A673 (cell line): ENCODE measurements around the gene MS4A4A. TPM values are rescaled to one million over a fixed set of nuclear protein-coding genes. Genes with fewer than 3 reads are reported as not detected.

Experiments
- BruUV-seq: library from RNA; stranded (reverse); fragments of 400-500 nt; replicated peaks from 2 replicates; lab custom pipeline; 2021; lab: Mats Ljungman, UMichigan
- CTCF ChIA-PET: fragments of 300-600 bp; sonication (Branson Sonifier 250); formaldehyde crosslinking; loops from one replicate; lab custom pipeline; 2022; ENCODE audit warnings: antibody characterized with exemption; lab: Charles Lee
- POLR2A ChIA-PET: fragments of 300-600 bp; sonication (Branson Sonifier 250); formaldehyde crosslinking; loops from one replicate; lab custom pipeline; 2022; ENCODE audit warnings: antibody characterized with exemption; ENCODE audit not compliant: low non-redundant PET; lab: Charles Lee
- DNase-seq: peaks from one replicate; pipeline ENCODE4 v3.0.0-alpha.2; 2015; ENCODE audit warnings: low spot score
- H3K27ac ChIP-seq: fragments of 200-600 bp; sonication (generic); 2 replicates; pipeline ENCODE4 v1.5.1; 2016; ENCODE audit warnings: mixed run types, low read depth, mild to moderate bottlenecking, mixed read lengths, antibody characterized with exemption, low read length; ENCODE audit not compliant: poor library complexity, severe bottlenecking
- H3K27me3 ChIP-seq: fragments of 200-600 bp; sonication (generic); replicated peaks from 2 replicates; pipeline ENCODE4 v1.6.1; 2017; ENCODE audit warnings: mixed run types, low read depth, mild to moderate bottlenecking, mixed read lengths, antibody characterized with exemption, low read length; ENCODE audit not compliant: insufficient read depth, poor library complexity
- H3K36me3 ChIP-seq: fragments of 200-600 bp; sonication (generic); 2 replicates; pipeline ENCODE4 v1.6.1; 2016; ENCODE audit warnings: mixed run types, mild to moderate bottlenecking, mixed read lengths, antibody characterized with exemption, low read length; ENCODE audit not compliant: insufficient read depth, poor library complexity, severe bottlenecking
- H3K4me1 ChIP-seq: fragments of 200-600 bp; sonication (generic); 2 replicates; pipeline ENCODE4 v1.6.1; 2017; ENCODE audit warnings: mixed run types, mild to moderate bottlenecking, mixed read lengths, antibody characterized with exemption, low read length; ENCODE audit not compliant: insufficient read depth, poor library complexity, severe bottlenecking
- H3K4me3 ChIP-seq: fragments of 200-600 bp; sonication (generic); 2 replicates; pipeline ENCODE4 v1.5.1; 2016; ENCODE audit warnings: low read depth, mixed run types, mild to moderate bottlenecking, mixed read lengths, low read length; ENCODE audit not compliant: poor library complexity, severe bottlenecking
- H3K9me3 ChIP-seq: fragments of 200-600 bp; sonication (generic); 2 replicates; pipeline ENCODE4 v1.6.1; 2016; ENCODE audit warnings: mixed run types, low read depth, mild to moderate bottlenecking, mixed read lengths, antibody characterized with exemption, low read length; ENCODE audit not compliant: poor library complexity, severe bottlenecking
- EZH2 ChIP-seq: fragments of 200-600 bp; sonication (generic); IDR thresholded peaks from 2 replicates; pipeline ENCODE4 v1.6.1; 2017; ENCODE audit warnings: borderline replicate concordance, low read depth, mild to moderate bottlenecking, mixed read lengths, antibody characterized with exemption, low read length; ENCODE audit not compliant: poor library complexity, severe bottlenecking
- intact Hi-C: fragments of 100-400 bp; cut with micrococcal nuclease; formaldehyde crosslinking; loops from one replicate; pipeline ENCODE4 v1.10.0; 2022; ENCODE audit not compliant: unreplicated experiment
- total RNA-seq: library from RNA; stranded (reverse); gene quantifications from 2 replicates; pipeline ENCODE4 v1.2.3, GENCODE V29; 2021
- TF ChIP-seq, protein P1 (sequence below): fragments of 300-800, 200-600 bp; sonication (generic); conservative IDR thresholded peaks from 2 replicates; pipeline ENCODE4 v1.5.1; 2017; ENCODE audit warnings: low read depth, mild to moderate bottlenecking, antibody characterized with exemption, low read length, moderate library complexity, mixed read lengths

MS4A4A gene
- total RNA-seq, 1 experiment from 2014 or later, result not detected

DNA sequence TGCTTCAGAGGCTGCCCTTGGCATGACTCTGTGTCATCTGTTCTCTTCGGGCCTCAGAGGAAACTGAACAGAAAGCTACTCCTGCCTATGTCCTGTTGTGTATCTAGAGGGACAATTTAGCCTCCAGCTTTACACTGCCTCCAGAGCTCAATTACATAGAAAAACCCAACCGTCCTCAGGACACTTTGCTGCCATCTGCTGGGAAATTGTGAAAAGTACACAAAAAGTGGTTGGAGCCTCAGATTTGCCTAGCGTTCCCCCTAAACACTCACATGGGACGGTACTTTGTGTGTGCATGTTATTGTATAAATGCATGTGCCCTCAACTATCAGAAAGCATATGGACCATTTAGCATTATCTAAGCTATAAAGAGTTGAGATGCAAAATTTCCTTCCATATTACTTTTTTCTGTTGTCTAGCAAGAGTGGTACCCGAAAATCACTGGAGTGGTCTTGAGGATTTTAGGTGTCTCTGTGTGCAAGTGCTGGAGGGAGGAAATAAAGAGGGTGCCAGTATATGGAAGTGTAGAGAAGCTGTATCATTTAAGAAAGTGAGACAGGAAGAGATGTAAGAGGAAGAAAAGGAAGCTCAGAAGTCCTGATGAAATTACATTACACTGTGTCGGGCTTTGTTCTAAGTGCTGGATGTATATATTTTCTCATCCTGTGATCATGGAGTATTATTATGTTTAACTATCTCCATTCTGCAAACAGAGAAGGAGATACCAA lies 28.8 kb upstream of the MS4A4A start:
- intact Hi-C loops, result no loop called here
- CTCF ChIA-PET, result interaction anchor here (0.5 to 0.6 kb wide), 2 partner anchors 194 to 497 kb away, joined by 3 read pairs; no protein-coding TSS in a partner anchor
- Histone ChIP-seq H3K36me3 (no peaks in the 10 kb centered on the region), H3K27me3 (peaks cover 9% of the 10 kb centered on the region), H3K9me3 (no peaks in the 10 kb centered on the region), H3K27ac (no peak overlapping the region), H3K4me3 (no peak overlapping the region), H3K4me1 (no peaks in the 10 kb centered on the region)
- BruUV-seq, result no TSS peak
- DNase-seq, result peak; percentile 32
- TF ChIP-seq, protein P1, sequence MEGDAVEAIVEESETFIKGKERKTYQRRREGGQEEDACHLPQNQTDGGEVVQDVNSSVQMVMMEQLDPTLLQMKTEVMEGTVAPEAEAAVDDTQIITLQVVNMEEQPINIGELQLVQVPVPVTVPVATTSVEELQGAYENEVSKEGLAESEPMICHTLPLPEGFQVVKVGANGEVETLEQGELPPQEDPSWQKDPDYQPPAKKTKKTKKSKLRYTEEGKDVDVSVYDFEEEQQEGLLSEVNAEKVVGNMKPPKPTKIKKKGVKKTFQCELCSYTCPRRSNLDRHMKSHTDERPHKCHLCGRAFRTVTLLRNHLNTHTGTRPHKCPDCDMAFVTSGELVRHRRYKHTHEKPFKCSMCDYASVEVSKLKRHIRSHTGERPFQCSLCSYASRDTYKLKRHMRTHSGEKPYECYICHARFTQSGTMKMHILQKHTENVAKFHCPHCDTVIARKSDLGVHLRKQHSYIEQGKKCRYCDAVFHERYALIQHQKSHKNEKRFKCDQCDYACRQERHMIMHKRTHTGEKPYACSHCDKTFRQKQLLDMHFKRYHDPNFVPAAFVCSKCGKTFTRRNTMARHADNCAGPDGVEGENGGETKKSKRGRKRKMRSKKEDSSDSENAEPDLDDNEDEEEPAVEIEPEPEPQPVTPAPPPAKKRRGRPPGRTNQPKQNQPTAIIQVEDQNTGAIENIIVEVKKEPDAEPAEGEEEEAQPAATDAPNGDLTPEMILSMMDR, result peak; percentile 26; the same call in 1 of the 2 replicates
- TF ChIP-seq EZH2, result no peak
- POLR2A ChIA-PET, result no interaction called here

DNA sequence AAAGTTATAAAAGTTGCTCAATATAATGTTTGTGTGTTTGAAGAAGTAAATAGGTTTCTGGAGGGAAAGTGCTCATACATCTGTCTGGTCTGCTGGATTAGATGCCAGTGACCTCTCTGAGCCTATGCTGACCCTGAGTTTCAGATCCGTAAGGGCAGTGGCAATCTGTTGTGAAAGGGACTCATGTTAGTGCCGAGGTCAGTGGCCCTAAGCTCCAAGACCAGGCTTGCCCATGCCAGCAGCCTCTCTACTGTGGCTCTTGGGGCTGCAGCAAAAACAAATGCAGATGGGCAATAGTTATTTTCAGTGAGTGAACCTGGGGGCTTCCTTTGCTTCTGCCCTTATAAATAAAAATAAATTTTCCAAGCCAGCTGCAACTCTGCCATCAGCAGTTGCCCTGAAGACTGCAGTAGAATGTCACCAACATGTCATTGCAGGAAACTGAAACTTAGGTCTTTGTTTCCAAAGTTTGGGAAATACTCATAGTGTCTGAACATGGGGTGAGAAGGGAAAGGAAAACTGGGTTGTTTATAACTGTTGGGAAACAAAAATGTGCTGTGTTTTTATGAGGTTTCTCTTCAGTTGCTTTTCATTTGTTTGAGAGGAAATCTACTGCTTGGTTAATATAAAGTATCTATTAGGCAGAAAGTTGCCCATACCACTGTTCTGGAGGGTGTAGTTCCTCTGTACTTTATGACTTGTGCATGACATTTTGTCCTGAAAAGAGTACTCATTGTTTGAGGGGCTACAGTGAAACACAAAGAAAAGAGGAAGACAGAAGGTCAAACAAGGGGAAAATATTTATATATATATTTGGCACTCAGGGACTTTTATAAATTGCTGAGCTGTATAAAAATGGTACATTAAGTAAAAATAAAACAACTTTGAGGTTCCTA lies 28.0 kb upstream of the MS4A4A start:
- POLR2A ChIA-PET, result no interaction called here
- H3K4me1 ChIP-seq, result no peaks in the 10 kb centered on the region
- H3K36me3 ChIP-seq, result no peaks in the 10 kb centered on the region
- no peak for TF ChIP-seq EZH2
- TF ChIP-seq, protein P1, result no peak
- CTCF ChIA-PET, result no interaction called here
- peaks cover 9% of the 10 kb centered on the region for H3K27me3 ChIP-seq
- intact Hi-C loops, result no loop called here
- DNase-seq, result no peak
- no peak overlapping the region for H3K27ac ChIP-seq
- no peaks in the 10 kb centered on the region for H3K9me3 ChIP-seq
- no TSS peak for BruUV-seq
- H3K4me3 ChIP-seq, result no peak overlapping the region

DNA sequence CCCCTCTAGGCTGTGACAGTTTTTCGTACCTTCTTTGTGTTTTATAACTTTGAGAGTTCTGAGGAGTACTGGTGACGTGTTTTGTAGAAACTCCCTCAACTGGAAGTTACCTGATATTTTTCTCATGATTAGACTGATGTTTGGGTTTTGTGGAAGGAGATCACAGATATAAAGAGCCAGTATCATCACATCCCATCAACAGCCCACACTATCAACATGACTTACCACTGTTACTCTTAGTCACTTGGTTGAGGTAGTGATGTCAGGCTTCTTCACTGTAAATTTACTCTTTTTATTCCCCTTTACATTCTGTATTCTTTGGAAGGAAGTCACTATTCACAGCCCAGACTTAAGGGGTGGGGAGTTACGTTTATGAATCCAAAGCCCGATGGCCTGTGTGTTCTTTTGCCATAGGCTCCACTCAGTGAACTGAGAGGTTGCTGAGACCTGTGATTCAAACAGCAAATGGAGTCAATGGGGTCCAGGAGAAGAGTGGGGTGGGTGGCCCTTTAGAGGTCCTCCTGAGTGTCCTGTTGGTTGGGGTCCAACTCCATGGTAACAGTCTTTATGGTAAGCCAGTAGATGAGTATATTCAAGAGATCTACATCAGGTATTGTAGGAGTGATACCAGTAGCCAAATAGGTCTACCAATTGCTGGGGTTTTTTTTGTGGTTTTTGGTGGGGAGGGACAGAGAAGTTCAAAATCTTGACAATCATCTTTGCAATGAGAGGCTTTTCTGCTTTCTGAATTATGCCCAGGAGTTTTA lies 22.3 kb upstream of the MS4A4A start:
- no peaks in the 10 kb centered on the region for H3K27me3 ChIP-seq
- H3K27ac ChIP-seq, result no peak overlapping the region
- intact Hi-C loops, result no loop called here
- CTCF ChIA-PET, result no interaction called here
- BruUV-seq, result no TSS peak
- H3K4me1 ChIP-seq, result no peaks in the 10 kb centered on the region
- POLR2A ChIA-PET, result no interaction called here
- no peaks in the 10 kb centered on the region for H3K9me3 ChIP-seq
- no peak for TF ChIP-seq EZH2
- TF ChIP-seq, protein P1, result no peak
- H3K36me3 ChIP-seq, result no peaks in the 10 kb centered on the region
- H3K4me3 ChIP-seq, result no peak overlapping the region
- no peak for DNase-seq
